MCF 10A (cell line): ENCODE results near the gene HLA-DPB1. TPM values are rescaled to one million over a fixed set of nuclear protein-coding genes. Genes with fewer than 3 reads are reported as not detected.

Source experiments
- BruUV-seq: library from RNA; stranded (reverse); fragments of 400-500 nt; replicated peaks from 2 replicates; lab custom pipeline; 2021; lab: Mats Ljungman, UMichigan
- CTCF ChIA-PET: fragments of 300-600 bp; sonication (Branson Sonifier 250); formaldehyde crosslinking; extraction: SDS; loops from one replicate; lab custom pipeline; 2021; ENCODE audit warnings: antibody characterized with exemption, inconsistent platforms; lab: Yijun Ruan, JAX
- POLR2A ChIA-PET: fragments of 300-600, 350-650 bp; sonication (Branson Sonifier 250); formaldehyde crosslinking; extraction: SDS; loops from one replicate; lab custom pipeline; 2020; ENCODE audit warnings: antibody characterized with exemption, inconsistent platforms; lab: Yijun Ruan, JAX
- DNase-seq: peaks from one replicate; pipeline ENCODE4 v3.0.0-alpha.2; 2018; ENCODE audit not compliant: unreplicated experiment
- H3K27ac Mint-ChIP-seq: one replicate; pipeline ENCODE4 v1.8.0; 2022; ENCODE audit warnings: mild to moderate bottlenecking, low read depth, mixed read lengths; ENCODE audit not compliant: unreplicated experiment
- H3K27me3 Mint-ChIP-seq: one replicate; pipeline ENCODE4 v1.8.0; 2022; ENCODE audit warnings: mixed read lengths; ENCODE audit not compliant: insufficient read depth, unreplicated experiment
- H3K36me3 Mint-ChIP-seq: one replicate; pipeline ENCODE4 v1.8.0; 2022; ENCODE audit warnings: mild to moderate bottlenecking, moderate library complexity, mixed read lengths; ENCODE audit not compliant: insufficient read depth, unreplicated experiment
- H3K4me1 Mint-ChIP-seq: one replicate; pipeline ENCODE4 v1.8.0; 2022; ENCODE audit warnings: mixed read lengths; ENCODE audit not compliant: insufficient read depth, unreplicated experiment
- H3K4me3 Mint-ChIP-seq: one replicate; pipeline ENCODE4 v1.8.0; 2022; ENCODE audit warnings: mild to moderate bottlenecking, moderate library complexity, mixed read lengths; ENCODE audit not compliant: unreplicated experiment
- H3K9me3 Mint-ChIP-seq: one replicate; pipeline ENCODE4 v1.8.0; 2022; ENCODE audit warnings: mixed read lengths; ENCODE audit not compliant: unreplicated experiment
- intact Hi-C: fragments of 100-400 bp; cut with micrococcal nuclease; formaldehyde crosslinking; loops from 2 replicates; pipeline ENCODE4 v1.14.1; 2022
- total RNA-seq: library from RNA; stranded (reverse); gene quantifications from 2 replicates; pipeline ENCODE4 v1.2.3, GENCODE V29; 2022
- TF ChIP-seq, protein P1 (sequence below): fragments of 200-600 bp; IDR thresholded peaks from one replicate; pipeline ENCODE4 v1.8.0; 2022; ENCODE audit warnings: antibody characterized with exemption, mild to moderate bottlenecking; ENCODE audit not compliant: unreplicated experiment

The HLA-DPB1 gene
- total RNA-seq, 1 experiment from 2014 or later: not detected

DNA sequence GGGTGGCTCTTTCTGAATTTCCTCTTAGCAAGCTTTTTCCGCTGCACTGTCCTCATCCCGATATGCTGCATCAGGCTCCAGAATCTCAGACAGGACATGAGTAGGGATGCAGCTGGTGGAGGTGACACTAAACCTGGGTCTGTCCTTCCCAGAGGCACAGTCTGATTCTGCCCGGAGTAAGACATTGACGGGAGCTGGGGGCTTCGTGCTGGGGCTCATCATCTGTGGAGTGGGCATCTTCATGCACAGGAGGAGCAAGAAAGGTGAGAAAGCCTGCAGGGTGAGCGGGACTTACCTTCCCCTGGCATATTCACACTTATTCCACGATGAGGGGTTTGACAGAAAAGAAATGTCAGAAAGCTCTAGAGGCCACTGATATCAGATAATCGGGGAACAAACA, 9.8 kb downstream of the HLA-DPB1 start:
- ChIA-PET POLR2A (no interaction called here), CTCF (interaction anchor here (0.6 kb wide), 1 partner anchor 677 kb away, joined by 3 read pairs; no protein-coding TSS in a partner anchor)
- Mint-ChIP-seq H3K4me1 (no peaks in the 10 kb centered on the region), H3K4me3 (no peak overlapping the region), H3K27ac (no peak overlapping the region), H3K27me3 (peaks cover 100% of the 10 kb centered on the region), H3K9me3 (no peaks in the 10 kb centered on the region), H3K36me3 (no peaks in the 10 kb centered on the region)
- TF ChIP-seq, protein P1, sequence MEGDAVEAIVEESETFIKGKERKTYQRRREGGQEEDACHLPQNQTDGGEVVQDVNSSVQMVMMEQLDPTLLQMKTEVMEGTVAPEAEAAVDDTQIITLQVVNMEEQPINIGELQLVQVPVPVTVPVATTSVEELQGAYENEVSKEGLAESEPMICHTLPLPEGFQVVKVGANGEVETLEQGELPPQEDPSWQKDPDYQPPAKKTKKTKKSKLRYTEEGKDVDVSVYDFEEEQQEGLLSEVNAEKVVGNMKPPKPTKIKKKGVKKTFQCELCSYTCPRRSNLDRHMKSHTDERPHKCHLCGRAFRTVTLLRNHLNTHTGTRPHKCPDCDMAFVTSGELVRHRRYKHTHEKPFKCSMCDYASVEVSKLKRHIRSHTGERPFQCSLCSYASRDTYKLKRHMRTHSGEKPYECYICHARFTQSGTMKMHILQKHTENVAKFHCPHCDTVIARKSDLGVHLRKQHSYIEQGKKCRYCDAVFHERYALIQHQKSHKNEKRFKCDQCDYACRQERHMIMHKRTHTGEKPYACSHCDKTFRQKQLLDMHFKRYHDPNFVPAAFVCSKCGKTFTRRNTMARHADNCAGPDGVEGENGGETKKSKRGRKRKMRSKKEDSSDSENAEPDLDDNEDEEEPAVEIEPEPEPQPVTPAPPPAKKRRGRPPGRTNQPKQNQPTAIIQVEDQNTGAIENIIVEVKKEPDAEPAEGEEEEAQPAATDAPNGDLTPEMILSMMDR: no peak
- no peak for DNase-seq
- intact Hi-C loops: no loop called here
- BruUV-seq: no TSS peak

DNA sequence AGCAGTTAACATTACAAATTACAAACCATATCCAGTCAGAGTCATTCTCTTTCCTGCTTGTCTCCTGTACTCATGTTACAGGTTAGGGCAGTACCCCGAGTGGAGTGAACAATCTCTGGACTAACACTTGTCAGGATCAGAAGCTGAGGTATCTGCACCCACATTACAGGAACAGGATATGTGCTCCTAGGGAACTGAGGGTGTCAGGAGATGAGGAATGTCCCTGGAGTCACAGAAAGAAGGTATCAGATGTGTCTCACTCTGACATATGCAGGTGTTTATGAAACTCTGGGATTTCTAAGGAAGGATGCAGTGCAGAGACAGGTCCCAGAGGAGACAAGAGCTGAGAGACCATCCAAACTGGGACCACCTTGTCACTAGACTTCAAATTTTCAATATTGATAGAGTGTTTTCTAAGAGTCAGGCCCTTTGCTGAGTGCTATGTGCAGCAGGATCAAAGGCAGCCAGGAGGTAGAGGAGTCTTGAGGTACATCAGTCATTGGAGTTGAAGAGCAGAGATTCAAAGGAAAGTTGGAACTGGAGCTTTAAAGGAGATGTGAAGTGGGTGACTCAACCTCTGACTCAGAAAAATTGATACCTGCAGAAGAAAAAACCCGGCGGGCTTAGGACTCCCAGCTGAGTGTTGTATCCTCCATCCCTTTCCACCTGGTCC, 12.6 kb downstream of the HLA-DPB1 start:
- no peaks in the 10 kb centered on the region for H3K36me3 Mint-ChIP-seq
- H3K27me3 Mint-ChIP-seq: peaks cover 96% of the 10 kb centered on the region
- BruUV-seq: no TSS peak
- CTCF ChIA-PET: interaction anchor here (0.6 kb wide), 1 partner anchor 70 kb away, joined by 3 read pairs; no protein-coding TSS in a partner anchor
- TF ChIP-seq, protein P1: no peak
- peak; percentile 27 for DNase-seq
- no peak overlapping the region for H3K27ac Mint-ChIP-seq
- no peak overlapping the region for H3K4me3 Mint-ChIP-seq
- H3K4me1 Mint-ChIP-seq: no peaks in the 10 kb centered on the region
- no peaks in the 10 kb centered on the region for H3K9me3 Mint-ChIP-seq
- POLR2A ChIA-PET: interaction anchor here (0.8 to 1.7 kb wide), 3 partner anchors 11 to 194 kb away, joined by 3 read pairs; partner anchors contain the start of gene HLA-DPB1
- intact Hi-C loops: no loop called here

DNA sequence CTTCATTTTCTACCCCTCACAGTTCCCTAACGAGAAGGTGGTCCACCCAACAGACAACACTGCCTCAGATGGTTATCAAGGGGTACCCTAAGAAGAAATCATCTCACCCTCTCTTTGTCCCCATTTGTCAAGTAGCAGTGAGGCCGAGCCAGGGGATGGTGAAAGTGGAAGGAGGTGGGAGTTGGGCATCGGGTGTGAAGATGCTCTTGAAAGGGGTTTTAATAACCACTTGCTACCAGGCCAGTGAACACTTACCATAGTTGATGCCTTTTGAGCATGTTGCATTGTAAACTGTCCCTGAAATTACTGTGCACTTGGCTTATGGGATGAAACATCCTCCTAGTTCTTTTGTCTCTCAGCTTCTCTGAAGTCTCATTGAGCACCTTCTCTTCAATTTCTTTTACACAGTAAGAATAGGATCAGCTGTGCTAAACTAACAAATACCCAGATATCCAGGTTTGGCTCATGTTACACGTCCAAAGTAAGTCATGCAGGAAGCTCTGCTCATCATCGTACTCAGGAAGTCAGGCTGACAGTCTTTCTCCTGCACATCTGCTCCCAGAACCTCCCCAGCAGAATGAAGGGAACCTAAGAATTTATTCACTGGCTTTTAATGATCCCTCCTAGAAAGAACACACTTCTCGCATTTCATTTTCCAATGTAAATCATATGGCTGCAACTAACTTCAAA, 13.3 kb downstream of the HLA-DPB1 start:
- Mint-ChIP-seq H3K4me3 (no peak overlapping the region), H3K4me1 (no peaks in the 10 kb centered on the region), H3K9me3 (no peaks in the 10 kb centered on the region), H3K27me3 (peaks cover 96% of the 10 kb centered on the region), H3K27ac (no peak overlapping the region), H3K36me3 (no peaks in the 10 kb centered on the region)
- CTCF ChIA-PET: interaction anchor here (0.7 kb wide), 1 partner anchor 56 kb away, joined by 3 read pairs; no protein-coding TSS in a partner anchor
- no TSS peak for BruUV-seq
- POLR2A ChIA-PET: interaction anchor here (0.8 to 1.7 kb wide), 3 partner anchors 11 to 195 kb away, joined by 3 read pairs; partner anchors contain the start of gene HLA-DPB1
- no peak for DNase-seq
- intact Hi-C loops: no loop called here
- TF ChIP-seq, protein P1: no peak

DNA sequence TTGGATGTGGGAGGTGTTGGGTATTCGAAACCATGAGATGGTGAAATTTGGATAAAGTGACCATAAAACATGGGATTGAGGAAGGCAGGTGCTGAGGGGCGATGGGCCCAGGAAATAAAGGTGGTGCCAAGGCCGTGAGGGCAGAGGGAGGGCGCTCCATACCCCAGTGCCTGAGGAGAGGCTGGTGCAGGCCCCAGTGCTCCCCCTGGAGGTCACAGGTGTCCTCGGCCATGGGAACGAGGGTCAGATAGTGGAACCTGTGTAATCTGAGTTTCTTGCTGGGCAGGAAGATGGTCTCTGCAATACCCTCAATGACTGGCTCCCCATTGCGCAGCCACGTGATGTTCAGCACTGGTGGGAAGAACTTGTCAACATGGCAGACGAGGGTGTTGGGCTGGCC, 16.2 kb downstream of the HLA-DPB1 start:
- H3K36me3 Mint-ChIP-seq: no peaks in the 10 kb centered on the region
- no peaks in the 10 kb centered on the region for H3K9me3 Mint-ChIP-seq
- H3K4me1 Mint-ChIP-seq: no peaks in the 10 kb centered on the region
- H3K27me3 Mint-ChIP-seq: peaks cover 92% of the 10 kb centered on the region
- BruUV-seq: no TSS peak
- intact Hi-C loops: no loop called here
- no peak overlapping the region for H3K4me3 Mint-ChIP-seq
- POLR2A ChIA-PET: interaction anchor here (0.6 kb wide), 1 partner anchor 40 kb away, joined by 3 read pairs; no protein-coding TSS in a partner anchor
- CTCF ChIA-PET: no interaction called here
- H3K27ac Mint-ChIP-seq: no peak overlapping the region
- TF ChIP-seq, protein P1: peak; percentile 52
- peak; percentile 20 for DNase-seq
